Cardiac fibroblast (primary cell): Measurements from ENCODE around the gene LRRC63.

Experiments used
- DNase-seq, 2 donors: peaks; one replicate each; pipeline versions ENCODE4 v3.0.0 to v3.0.0-alpha.2; 2010; ENCODE audit warnings: low read depth in 2 of 2
- H3K4me3 ChIP-seq, 2 donors: replicated peaks in 1 of 2; 1 replicate in 1 of 2; 2 replicates in 1 of 2; pipeline ENCODE4 v1.5.1; 2011; ENCODE audit warnings: low read depth in 2 of 2, low read length in 2 of 2, mild to moderate bottlenecking in 2 of 2, moderate library complexity in 1 of 2
- TF ChIP-seq, protein P1 (sequence below): IDR thresholded peaks from one replicate; pipeline ENCODE4 v1.5.1; 2011; ENCODE audit warnings: low read depth, mild to moderate bottlenecking, low read length, inconsistent platforms

The LRRC63 gene

DNA sequence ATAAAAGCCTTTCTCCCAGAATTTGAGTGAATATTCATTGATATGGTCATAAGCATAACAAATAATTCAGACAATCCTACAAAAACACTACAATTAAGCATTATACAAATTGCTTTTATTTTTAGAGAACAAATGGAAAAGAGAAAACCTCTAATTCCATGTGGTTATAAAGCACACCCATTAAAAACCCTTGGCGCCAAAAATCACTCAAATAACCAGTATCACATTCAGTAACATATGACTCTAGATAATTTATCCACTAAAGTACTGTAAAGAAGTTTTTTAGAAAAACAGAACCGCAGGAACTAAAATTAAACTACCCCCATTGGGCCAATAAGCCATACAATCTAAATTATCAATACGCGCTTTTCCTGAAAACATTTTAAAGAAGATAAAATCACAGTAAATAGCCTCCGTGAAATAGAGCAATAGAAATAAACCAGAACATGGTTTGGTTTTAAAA is 30.3 kb upstream of the LRRC63 start:
- no peak overlapping the region for H3K4me3 ChIP-seq
- TF ChIP-seq, protein P1, sequence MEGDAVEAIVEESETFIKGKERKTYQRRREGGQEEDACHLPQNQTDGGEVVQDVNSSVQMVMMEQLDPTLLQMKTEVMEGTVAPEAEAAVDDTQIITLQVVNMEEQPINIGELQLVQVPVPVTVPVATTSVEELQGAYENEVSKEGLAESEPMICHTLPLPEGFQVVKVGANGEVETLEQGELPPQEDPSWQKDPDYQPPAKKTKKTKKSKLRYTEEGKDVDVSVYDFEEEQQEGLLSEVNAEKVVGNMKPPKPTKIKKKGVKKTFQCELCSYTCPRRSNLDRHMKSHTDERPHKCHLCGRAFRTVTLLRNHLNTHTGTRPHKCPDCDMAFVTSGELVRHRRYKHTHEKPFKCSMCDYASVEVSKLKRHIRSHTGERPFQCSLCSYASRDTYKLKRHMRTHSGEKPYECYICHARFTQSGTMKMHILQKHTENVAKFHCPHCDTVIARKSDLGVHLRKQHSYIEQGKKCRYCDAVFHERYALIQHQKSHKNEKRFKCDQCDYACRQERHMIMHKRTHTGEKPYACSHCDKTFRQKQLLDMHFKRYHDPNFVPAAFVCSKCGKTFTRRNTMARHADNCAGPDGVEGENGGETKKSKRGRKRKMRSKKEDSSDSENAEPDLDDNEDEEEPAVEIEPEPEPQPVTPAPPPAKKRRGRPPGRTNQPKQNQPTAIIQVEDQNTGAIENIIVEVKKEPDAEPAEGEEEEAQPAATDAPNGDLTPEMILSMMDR, result no peak
- no peak for DNase-seq

DNA sequence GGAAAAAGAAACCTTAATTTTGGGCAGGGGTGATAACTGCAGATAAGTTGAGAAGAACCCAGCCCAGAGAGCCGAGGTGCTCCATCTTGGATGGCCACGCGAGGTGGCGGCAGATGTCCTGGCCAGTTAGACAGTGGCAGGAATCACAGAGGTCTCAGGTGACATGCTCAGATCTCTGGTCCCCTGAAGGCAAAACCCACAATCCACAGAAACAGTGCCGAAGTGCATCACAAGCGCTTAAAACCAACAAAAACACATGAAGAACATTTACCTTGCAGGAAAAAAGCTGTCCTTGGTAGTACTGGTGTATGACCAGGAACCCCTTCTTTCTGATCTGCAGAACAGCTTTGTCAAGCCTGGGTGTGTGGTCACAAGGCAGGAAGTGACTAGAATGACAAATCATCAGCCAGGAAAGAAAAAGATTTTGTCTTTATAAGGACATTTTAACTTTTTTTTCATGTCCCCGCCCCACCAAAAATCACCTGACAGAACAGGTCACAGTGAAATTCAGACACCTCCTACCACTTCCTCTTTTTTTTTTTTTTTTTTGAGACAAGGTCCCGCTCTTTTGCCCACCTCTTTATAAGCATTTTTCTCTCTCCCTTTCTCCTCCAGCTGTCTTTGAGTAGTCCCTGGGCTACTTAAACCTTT is 29.8 kb upstream of the LRRC63 start, which contains the start of gene LCP1:
TSS of gene LCP1 (minus strand) at position 338 of the 651 bp plus-strand sequence. CDS start 22,515 bp downstream, outside the sequence.
- TF ChIP-seq, protein P1, result no peak
- DNase-seq, result no peak
- H3K4me3 ChIP-seq, result no peak within 1 kb of the TSS

DNA sequence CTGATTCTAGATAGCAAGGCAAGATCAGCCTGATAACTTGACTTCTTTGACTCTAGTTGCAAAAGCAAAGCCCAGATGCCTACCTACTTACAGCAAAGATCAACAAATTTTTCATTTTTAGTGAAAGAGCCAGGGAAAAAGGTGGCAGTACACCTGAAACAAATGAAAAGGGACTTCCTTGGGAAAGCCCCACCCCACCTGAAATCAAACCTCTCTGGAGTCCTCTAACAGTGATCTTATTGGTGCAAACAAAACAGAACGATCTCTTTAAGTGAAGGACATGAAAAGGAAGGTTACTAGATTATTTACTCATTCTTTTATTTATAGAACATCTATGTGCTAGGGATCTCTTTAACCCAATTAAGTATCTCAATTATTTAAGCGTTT is 29.2 kb upstream of the LRRC63 start:
- no peak overlapping the region for H3K4me3 ChIP-seq
- TF ChIP-seq, protein P1, result no peak
- DNase-seq, result no peak

DNA sequence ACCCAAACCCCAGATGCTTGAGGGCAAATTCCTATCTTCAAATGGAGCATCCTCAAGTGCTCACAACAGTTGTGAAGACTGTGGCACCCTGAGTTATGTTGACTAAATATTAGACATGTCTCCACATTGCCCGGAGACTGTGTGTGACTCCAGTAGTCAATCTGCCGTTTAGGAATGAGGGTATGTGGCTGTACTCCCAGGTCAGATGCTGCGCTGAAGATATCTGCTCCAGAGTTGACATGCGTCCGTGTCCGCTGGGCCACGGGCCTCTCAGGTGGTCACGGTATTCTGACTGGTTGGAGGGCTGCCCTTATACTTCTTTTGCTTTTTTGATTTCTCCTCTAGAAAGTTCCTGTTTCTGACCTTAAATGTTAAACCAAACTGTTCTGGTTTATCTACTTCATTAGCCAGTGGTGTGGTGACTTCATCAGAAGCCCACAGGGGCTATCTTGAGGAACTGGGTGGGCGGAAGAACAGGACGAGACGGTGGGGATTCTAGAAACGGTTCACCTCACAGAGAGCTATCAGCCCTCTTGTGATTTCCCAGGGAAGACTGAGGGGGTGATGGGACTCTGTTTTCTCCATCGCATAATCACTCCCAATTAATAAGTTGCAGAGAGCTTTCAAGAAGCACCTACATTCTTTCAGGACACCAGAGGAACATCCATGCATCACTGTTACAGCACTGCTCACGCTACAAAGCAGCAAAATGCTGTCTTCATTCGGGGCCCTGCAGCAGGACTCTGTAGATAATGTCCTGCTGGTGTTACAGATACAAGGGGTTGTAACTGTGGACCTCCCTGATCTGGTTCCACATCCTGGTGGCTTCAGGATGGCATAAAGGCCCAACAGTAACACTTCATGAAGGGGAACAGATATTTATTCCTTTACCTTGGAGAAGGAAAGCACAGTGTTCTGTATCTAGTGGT is 28.4 kb upstream of the LRRC63 start:
- TF ChIP-seq, protein P1, result no peak
- H3K4me3 ChIP-seq, result no peak overlapping the region
- DNase-seq, result no peak

DNA sequence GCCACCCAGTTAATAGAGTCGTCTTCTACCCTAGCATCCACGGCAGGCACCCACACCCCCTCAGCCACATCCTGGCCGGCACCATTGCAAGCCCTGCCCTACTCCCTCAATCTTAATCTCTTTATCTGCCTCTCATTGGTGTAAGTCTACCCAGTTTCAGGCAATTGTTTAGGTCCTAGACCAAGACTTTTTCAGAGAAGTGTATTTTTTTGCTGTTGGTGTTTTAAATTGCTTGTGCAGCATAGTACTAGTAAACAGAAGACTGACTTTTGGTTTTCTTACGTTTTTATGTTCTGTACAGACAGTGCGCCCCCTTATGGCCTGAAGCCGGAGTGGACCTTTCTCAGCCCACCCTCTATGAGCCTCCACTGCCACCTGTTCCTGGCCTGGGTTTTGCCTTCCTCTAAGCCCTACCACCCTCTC is 27.4 kb upstream of the LRRC63 start:
- peak; percentile 6 to 30 for DNase-seq
- TF ChIP-seq, protein P1, result peak; percentile 50
- H3K4me3 ChIP-seq, result no peak overlapping the region

DNA sequence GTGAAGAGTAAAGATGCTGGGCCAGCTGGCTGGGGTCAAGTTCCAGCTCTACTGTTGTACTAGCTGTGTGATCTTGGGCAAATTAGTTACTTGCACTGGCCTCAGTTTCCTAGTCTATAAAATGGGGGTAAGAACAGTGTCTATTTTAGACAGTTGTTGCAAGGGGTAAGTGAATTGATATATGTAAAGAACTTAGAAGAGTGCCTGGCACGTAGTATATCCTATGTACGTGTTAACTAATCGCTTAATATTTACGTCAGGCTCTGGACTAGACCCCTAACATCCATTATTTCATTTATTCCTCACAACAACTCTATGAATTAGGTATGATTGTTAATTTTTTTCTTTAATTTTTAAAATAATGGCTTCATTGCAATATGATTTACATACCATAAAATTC is 26.1 kb upstream of the LRRC63 start:
- no peak overlapping the region for H3K4me3 ChIP-seq
- TF ChIP-seq, protein P1, result no peak
- DNase-seq, result no peak
